Stomach (tissue), 4 donors: ENCODE measurements around the gene CHRNA7.

Experiments used
- EP300 ChIP-seq: sonication (generic); formaldehyde crosslinking; IDR thresholded peaks from one replicate; pipeline ENCODE4 v1.6.1; 2017; ENCODE audit warnings: antibody characterized with exemption
- POLR2A ChIP-seq, 4 donors: fragments of 450-650 bp; IDR thresholded peaks; one replicate each; pipeline ENCODE4 v1.6.1; 2016; ENCODE audit warnings: antibody characterized with exemption in 4 of 4, control low read depth in 2 of 4, mild to moderate bottlenecking in 1 of 4, moderate library complexity in 1 of 4

DNA sequence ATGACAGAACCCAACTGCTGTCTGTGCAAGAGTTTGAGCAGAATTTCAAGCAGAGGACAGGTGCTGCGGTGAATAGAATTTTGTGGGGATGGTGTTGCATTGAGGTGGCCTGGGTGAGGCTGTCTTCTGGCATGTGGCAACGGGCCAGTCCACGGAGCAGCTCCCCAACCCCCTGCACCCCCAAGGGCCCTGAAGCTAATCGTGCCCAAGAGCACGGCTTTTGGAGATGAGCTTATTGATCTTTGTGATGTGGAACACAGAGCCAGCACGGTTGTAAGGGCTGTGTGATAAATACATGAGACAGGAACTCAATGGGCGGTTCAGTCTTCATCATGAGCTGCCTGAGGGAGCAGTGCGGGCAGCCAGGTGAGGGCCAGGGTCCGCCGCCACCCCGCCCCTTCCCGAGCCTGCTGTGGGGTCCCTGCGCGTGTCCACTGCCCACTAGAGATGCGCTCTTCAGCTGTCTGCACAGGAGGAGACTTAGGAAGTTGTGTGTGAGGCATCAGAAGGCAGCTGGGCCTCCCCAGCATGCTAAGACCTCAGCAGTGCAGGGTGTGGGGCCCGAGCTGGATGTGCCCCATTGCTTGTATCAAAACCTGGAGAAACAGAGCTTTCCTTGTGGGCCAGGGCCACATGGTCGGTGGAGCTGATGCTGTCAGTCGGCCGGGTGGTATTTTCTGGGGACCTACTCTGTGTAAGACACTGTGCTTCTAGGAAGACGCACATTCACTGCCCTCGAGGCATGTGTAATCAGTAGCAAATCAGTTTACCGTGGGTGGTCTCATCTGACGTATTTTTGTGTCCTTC is 90.5 kb downstream of the CHRNA7 start:
- TF ChIP-seq POLR2A (IDR thresholded peaks at IDR 0.05) = no peak
- no peak for TF ChIP-seq EP300
